Spleen (tissue), 11 donors: ENCODE results near the gene ASB6. TPM values are rescaled to one million over a fixed set of nuclear protein-coding genes. Genes with fewer than 3 reads are reported as not detected.

Experiments used
- DNase-seq: peaks from one replicate; pipeline ENCODE4 v3.0.0-alpha.2; 2020
- H3K27ac ChIP-seq, 8 donors: fragments of 200-600 bp; sonication (generic) in 7 of 8; 1 replicate in 4 of 8; 2 replicates in 4 of 8; pipeline versions ENCODE4 v1.5.0 to v1.8.0; 2016 to 2021; ENCODE audit warnings: inconsistent platforms in 4 of 8, mild to moderate bottlenecking in 4 of 8, moderate library complexity in 1 of 8
- H3K27me3 ChIP-seq, 7 donors: fragments of 200-600 bp; sonication (generic) in 6 of 7; replicated peaks in 1 of 7; 1 replicate in 4 of 7; 2 replicates in 3 of 7; pipeline versions ENCODE4 v1.5.0 to v1.8.0; 2016 to 2021; ENCODE audit warnings: inconsistent platforms in 3 of 7, mild to moderate bottlenecking in 1 of 7
- H3K36me3 ChIP-seq, 6 donors: fragments of 200-600 bp; sonication (generic) in 5 of 6; 1 replicate in 4 of 6; 2 replicates in 2 of 6; pipeline versions ENCODE4 v1.5.0 to v1.8.0; 2016 to 2021; ENCODE audit warnings: inconsistent platforms in 2 of 6
- H3K4me1 ChIP-seq, 6 donors: fragments of 200-600 bp; sonication (generic) in 5 of 6; 1 replicate in 3 of 6; 2 replicates in 3 of 6; pipeline versions ENCODE4 v1.5.0 to v1.8.0; 2016 to 2021; ENCODE audit warnings: inconsistent platforms in 3 of 6
- H3K4me3 ChIP-seq, 8 donors: fragments of 200-600 bp; sonication (generic) in 7 of 8; 1 replicate in 4 of 8; 2 replicates in 4 of 8; pipeline versions ENCODE4 v1.5.0 to v1.8.0; 2016 to 2021; ENCODE audit warnings: inconsistent platforms in 4 of 8, mild to moderate bottlenecking in 4 of 8, moderate library complexity in 2 of 8
- H3K9me3 ChIP-seq, 8 donors: fragments of 200-600 bp; sonication (generic) in 7 of 8; 1 replicate in 4 of 8; 2 replicates in 4 of 8; pipeline versions ENCODE4 v1.5.0 to v1.8.0; 2016 to 2021; ENCODE audit warnings: inconsistent platforms in 4 of 8
- CTCF ChIP-seq, 11 experiments: fragments of 200-600 bp in 7 of 11; fragments of 450-650 bp in 4 of 11; sonication (generic) in 4 of 11; IDR thresholded peaks in 8 of 11; conservative IDR thresholded peaks in 3 of 11; 1 replicate in 7 of 11; 2 replicates in 4 of 11; pipeline versions ENCODE4 v1.4.0 to v1.8.0; 2016 to 2021; ENCODE audit warnings: antibody characterized with exemption in 11 of 11, inconsistent platforms in 4 of 11, mild to moderate bottlenecking in 1 of 11
- POLR2A ChIP-seq, 3 donors: fragments of 450-650 bp; IDR thresholded peaks; one replicate each; pipeline ENCODE4 v1.5.1; 2017; ENCODE audit warnings: antibody characterized with exemption in 3 of 3, mild to moderate bottlenecking in 1 of 3
- POLR2AphosphoS5 ChIP-seq, 3 donors: sonication (generic); formaldehyde crosslinking; IDR thresholded peaks; one replicate each; pipeline ENCODE4 v1.5.1; 2017; ENCODE audit warnings: antibody characterized with exemption in 3 of 3
- whole genome bisulfite sequencing, 5 donors: extraction: QIAGEN DNeasy Blood & Tissue Kit in 3 of 5; methylation state at CpG; one replicate each; pipeline versions ENCODE4 v1.1.5 to v1.1.7; 2013 to 2018; 5-methylcytosine and 5-hydroxymethylcytosine counted together
- intact Hi-C: fragments of 100-400 bp; cut with DNase I; formaldehyde crosslinking; loops from one replicate; pipeline ENCODE4 v1.15.0; 2023; ENCODE audit warnings: low total_unique reads
- polyA plus RNA-seq, 3 donors: library from polyadenylated mRNA; stranded (reverse); fragments of 200-250 nt; gene quantifications; one replicate each; pipeline ENCODE4 v1.2.1, GENCODE V29; 2013
- total RNA-seq, 7 donors: library from RNA; depleted of rRNA in 3 of 7; stranded (reverse); fragments of >200 nt in 3 of 7; fragmentation: NEBNext Ultra II Directional in 4 of 7; extraction: Animal tissue kit (Norgen Biotek cat#: 25700) in 4 of 7; gene quantifications; one replicate each; pipeline versions ENCODE4 v1.1.0 to v1.2.1, GENCODE V29; 2016 to 2021
- donor health status: healthy with polysubstance abuse.
- donor health status: DM: no; HTN: no; CAD: no; lungs with moderate emphysema.
- donor health status: DM: no; HTN: no; CAD: no.
- donor health status: Bipolar disorder and iron deficiency.
- donor health status: healthy.
- donor health status: DM: no; HTN: no; CAD: no.
- donor health status: DM: yes; HTN: yes; CAD: no.

Gene ASB6
- total and polyA plus RNA-seq, 10 donors, result 11.5 to 30.8 (median 21.3) TPM

- Histone ChIP-seq H3K9me3 (no peaks in the 10 kb centered on the region), H3K4me3 (no peak overlapping the region), H3K36me3 (no peaks in the 10 kb centered on the region), H3K27me3 (peaks cover 0 to 16% (median 0%) of the 10 kb centered on the region in 7 donors), H3K4me1 (no peaks in the 10 kb centered on the region), H3K27ac (no peak overlapping the region)
- WGBS, 5 donors, result 72 to 83% (median 76%) methylated on average over 9 of the region's 9 CpGs
- no peak for DNase-seq
- TF ChIP-seq POLR2A (IDR thresholded peaks at IDR 0.05) (no peak), POLR2AphosphoS5 (IDR thresholded peaks at IDR 0.05) (no peak), CTCF (IDR thresholded peaks at IDR 0.05 in 8 of 11, conservative IDR thresholded peaks at IDR 0.05 in 3 of 11) (no peak)
- intact Hi-C loops, result no loop called here
Observed at GRCh38 chr9:129686736-129687135, 44.8 kb upstream of the ASB6 start.

- DNase-seq, result no peak
- intact Hi-C loops, result no loop called here
- Histone ChIP-seq H3K27ac (no peak overlapping the region), H3K4me3 (no peak overlapping the region), H3K4me1 (no peaks in the 10 kb centered on the region), H3K36me3 (no peaks in the 10 kb centered on the region), H3K9me3 (no peaks in the 10 kb centered on the region), H3K27me3 (peaks cover 0 to 25% (median 4%) of the 10 kb centered on the region in 7 donors)
- WGBS, 5 donors, result 57 to 80% (median 64%) methylated on average over 3 of the region's 3 CpGs
- TF ChIP-seq POLR2A (IDR thresholded peaks at IDR 0.05) (no peak), POLR2AphosphoS5 (IDR thresholded peaks at IDR 0.05) (no peak), CTCF (IDR thresholded peaks at IDR 0.05 in 8 of 11, conservative IDR thresholded peaks at IDR 0.05 in 3 of 11) (no peak)
Observed at GRCh38 chr9:129685933-129686259, 43.9 kb upstream of the ASB6 start.

GRCh38 chr9:129685220-129685932, 43.4 kb upstream of the ASB6 start:
- DNase-seq, result no peak
- 76 to 87% (median 84%) methylated on average over 15 of the region's 15 CpGs for WGBS, 5 donors
- peaks cover 0 to 30% (median 8%) of the 10 kb centered on the region in 7 donors for H3K27me3 ChIP-seq
- no peak overlapping the region for H3K27ac ChIP-seq
- intact Hi-C loops, result no loop called here
- no peaks in the 10 kb centered on the region for H3K9me3 ChIP-seq
- no peaks in the 10 kb centered on the region for H3K36me3 ChIP-seq
- no peak overlapping the region for H3K4me3 ChIP-seq
- TF ChIP-seq POLR2A (IDR thresholded peaks at IDR 0.05), result no peak
- no peaks in the 10 kb centered on the region for H3K4me1 ChIP-seq

- 79 to 90% (median 84%) methylated on average over 4 to 7 of the region's 7 CpGs for whole genome bisulfite sequencing, 5 donors
- Histone ChIP-seq H3K27me3 (peaks cover 0 to 60% (median 11%) of the 10 kb centered on the region in 7 donors), H3K4me1 (no peaks in the 10 kb centered on the region), H3K4me3 (no peak overlapping the region), H3K27ac (no peak overlapping the region), H3K36me3 (no peaks in the 10 kb centered on the region), H3K9me3 (no peaks in the 10 kb centered on the region)
- intact Hi-C loops, result no loop called here
- TF ChIP-seq POLR2AphosphoS5 (IDR thresholded peaks at IDR 0.05) (no peak), POLR2A (IDR thresholded peaks at IDR 0.05) (no peak), CTCF (IDR thresholded peaks at IDR 0.05 in 8 of 11, conservative IDR thresholded peaks at IDR 0.05 in 3 of 11) (no peak)
- DNase-seq, result no peak
Observed at GRCh38 chr9:129682381-129682780, 40.4 kb upstream of the ASB6 start.
